Non-pigmented ciliary epithelial cell (primary cell): ENCODE data around the gene CDK14.

Experiments
- DNase-seq: peaks from one replicate; pipeline ENCODE4 v3.0.0-alpha.2; 2010; ENCODE audit warnings: low read depth

The CDK14 gene

GRCh38 chr7:90642978-90643377 lies 46.9 kb downstream of the CDK14 start:
- no peak for DNase-seq

- no peak for DNase-seq
Measured at GRCh38 chr7:90645784-90646183, 49.7 kb downstream of the CDK14 start.

GRCh38 chr7:90648107-90648506 lies 52.0 kb downstream of the CDK14 start:
- DNase-seq: no peak

GRCh38 chr7:90648834-90649233 lies 52.7 kb downstream of the CDK14 start:
- no peak for DNase-seq

GRCh38 chr7:90654718-90655427 lies 58.8 kb downstream of the CDK14 start:
- DNase-seq: no peak

GRCh38 chr7:90655566-90655965 lies 59.4 kb downstream of the CDK14 start:
- DNase-seq: peak; percentile 68

GRCh38 chr7:90657481-90657880 lies 61.4 kb downstream of the CDK14 start:
- no peak for DNase-seq

- no peak for DNase-seq
Measured at GRCh38 chr7:90660100-90660499, 64.0 kb downstream of the CDK14 start.

GRCh38 chr7:90660819-90661218 lies 64.7 kb downstream of the CDK14 start:
- no peak for DNase-seq

GRCh38 chr7:90661290-90662151 lies 65.4 kb downstream of the CDK14 start:
- DNase-seq: no peak

- no peak for DNase-seq
Measured at GRCh38 chr7:90663176-90663575, 67.1 kb downstream of the CDK14 start.

GRCh38 chr7:90666186-90666585 lies 70.1 kb downstream of the CDK14 start:
- no peak for DNase-seq

GRCh38 chr7:90668992-90669391 lies 72.9 kb downstream of the CDK14 start:
- DNase-seq: no peak

- no peak for DNase-seq
Measured at GRCh38 chr7:90669492-90669891, 73.4 kb downstream of the CDK14 start.

GRCh38 chr7:90671571-90671970 lies 75.5 kb downstream of the CDK14 start:
- no peak for DNase-seq

GRCh38 chr7:90672210-90672609 lies 76.1 kb downstream of the CDK14 start:
- no peak for DNase-seq

GRCh38 chr7:90674625-90675024 lies 78.5 kb downstream of the CDK14 start:
- DNase-seq: no peak

GRCh38 chr7:90675982-90676381 lies 79.9 kb downstream of the CDK14 start:
- no peak for DNase-seq

GRCh38 chr7:90677486-90678404 lies 81.6 kb downstream of the CDK14 start:
- no peak for DNase-seq

GRCh38 chr7:90678986-90679385 lies 82.9 kb downstream of the CDK14 start:
- no peak for DNase-seq

- no peak for DNase-seq
Measured at GRCh38 chr7:90680484-90680883, 84.4 kb downstream of the CDK14 start.

- no peak for DNase-seq
Measured at GRCh38 chr7:90681336-90682022, 85.4 kb downstream of the CDK14 start.
